Right lobe of liver (tissue), 4 donors: ENCODE results near the gene SLC35C1.

Experiments
- POLR2A ChIP-seq: fragments of 450-650 bp; IDR thresholded peaks from one replicate; pipeline ENCODE4 v1.6.1; 2017; ENCODE audit warnings: antibody characterized with exemption, mild to moderate bottlenecking
- TF ChIP-seq, protein P1 (sequence below), 4 donors: fragments of 200-600 bp in 3 of 4; fragments of 450-650 bp in 1 of 4; IDR thresholded peaks; one replicate each; pipeline versions ENCODE4 v1.5.1 to v1.8.0; 2016 to 2022; ENCODE audit warnings: antibody characterized with exemption in 4 of 4, mild to moderate bottlenecking in 2 of 4
- donor health status: DM: no; HTN: no; CAD: no.
- donor health status: DM: no; HTN: no; CAD: no.
- donor health status: DM: no; HTN: yes; CAD: no.

GRCh38 chr11:45757672-45758071 is 47.3 kb upstream of the SLC35C1 start:
- TF ChIP-seq, protein P1, sequence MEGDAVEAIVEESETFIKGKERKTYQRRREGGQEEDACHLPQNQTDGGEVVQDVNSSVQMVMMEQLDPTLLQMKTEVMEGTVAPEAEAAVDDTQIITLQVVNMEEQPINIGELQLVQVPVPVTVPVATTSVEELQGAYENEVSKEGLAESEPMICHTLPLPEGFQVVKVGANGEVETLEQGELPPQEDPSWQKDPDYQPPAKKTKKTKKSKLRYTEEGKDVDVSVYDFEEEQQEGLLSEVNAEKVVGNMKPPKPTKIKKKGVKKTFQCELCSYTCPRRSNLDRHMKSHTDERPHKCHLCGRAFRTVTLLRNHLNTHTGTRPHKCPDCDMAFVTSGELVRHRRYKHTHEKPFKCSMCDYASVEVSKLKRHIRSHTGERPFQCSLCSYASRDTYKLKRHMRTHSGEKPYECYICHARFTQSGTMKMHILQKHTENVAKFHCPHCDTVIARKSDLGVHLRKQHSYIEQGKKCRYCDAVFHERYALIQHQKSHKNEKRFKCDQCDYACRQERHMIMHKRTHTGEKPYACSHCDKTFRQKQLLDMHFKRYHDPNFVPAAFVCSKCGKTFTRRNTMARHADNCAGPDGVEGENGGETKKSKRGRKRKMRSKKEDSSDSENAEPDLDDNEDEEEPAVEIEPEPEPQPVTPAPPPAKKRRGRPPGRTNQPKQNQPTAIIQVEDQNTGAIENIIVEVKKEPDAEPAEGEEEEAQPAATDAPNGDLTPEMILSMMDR (IDR thresholded peaks at IDR 0.05) = no peak
- no peak for TF ChIP-seq POLR2A
